GM19397 (cell line): ENCODE data around the gene FAM3B.
"Not testable (repeated sequence)": the region's sequence is repeated elsewhere in the genome, so short reads cannot be mapped to it uniquely, and the experiment has no call there.

Experiments
- ATAC-seq: cut with Tn5 transposase; IDR thresholded peaks from one replicate; pipeline ENCODE4 v1.9.1; 2021; ENCODE audit warnings: mild to moderate bottlenecking, moderate library complexity; ENCODE audit not compliant: unreplicated experiment

The FAM3B gene

GRCh38 chr21:41316200-41317062 lies at the start of gene FAM3B:
FAM3B (plus strand) TSS chr21:41316801; CDS start chr21:41316880, 79 bp downstream.
- ATAC-seq: no peak

- no peak for ATAC-seq
Measured at GRCh38 chr21:41267346-41267745, 49.3 kb upstream of the FAM3B start.

GRCh38 chr21:41269535-41269934 lies 47.1 kb upstream of the FAM3B start:
- no peak for ATAC-seq

- no peak for ATAC-seq
Measured at GRCh38 chr21:41277196-41277595, 39.4 kb upstream of the FAM3B start.

GRCh38 chr21:41277846-41278245 lies 38.8 kb upstream of the FAM3B start:
- ATAC-seq: no peak

- no peak for ATAC-seq
Measured at GRCh38 chr21:41280115-41280919, 36.3 kb upstream of the FAM3B start.

GRCh38 chr21:41282412-41282811 lies 34.2 kb upstream of the FAM3B start:
- ATAC-seq: no peak

- no peak for ATAC-seq
Measured at GRCh38 chr21:41283211-41283818, 33.3 kb upstream of the FAM3B start.

GRCh38 chr21:41289431-41289830 lies 27.2 kb upstream of the FAM3B start:
- ATAC-seq: no peak

- ATAC-seq: no peak
Measured at GRCh38 chr21:41290106-41290799, 26.3 kb upstream of the FAM3B start.

GRCh38 chr21:41294548-41295231 lies 21.9 kb upstream of the FAM3B start:
- ATAC-seq: no peak

GRCh38 chr21:41295721-41296254 lies 20.8 kb upstream of the FAM3B start:
- ATAC-seq: no peak

GRCh38 chr21:41302976-41303375 lies 13.6 kb upstream of the FAM3B start:
- no peak for ATAC-seq

- ATAC-seq: no peak
Measured at GRCh38 chr21:41304068-41304720, 12.4 kb upstream of the FAM3B start.

GRCh38 chr21:41307219-41307618 lies 9.4 kb upstream of the FAM3B start:
- no peak for ATAC-seq

- ATAC-seq: not testable (repeated sequence)
Measured at GRCh38 chr21:41313285-41314164, 3.1 kb upstream of the FAM3B start.

- no peak for ATAC-seq
Measured at GRCh38 chr21:41315726-41316125, 875 bp upstream of the FAM3B start.

- ATAC-seq: no peak
Measured at GRCh38 chr21:41317063-41317392, 427 bp downstream of the FAM3B start.

- ATAC-seq: no peak
Measured at GRCh38 chr21:41317458-41317857, 857 bp downstream of the FAM3B start.
